ENCODE results near the gene CRABP1.
"Not testable (repeated sequence)": the region's sequence is repeated elsewhere in the genome, so short reads cannot be mapped to it uniquely, and the experiment has no call there.

Gene CRABP1

DNA sequence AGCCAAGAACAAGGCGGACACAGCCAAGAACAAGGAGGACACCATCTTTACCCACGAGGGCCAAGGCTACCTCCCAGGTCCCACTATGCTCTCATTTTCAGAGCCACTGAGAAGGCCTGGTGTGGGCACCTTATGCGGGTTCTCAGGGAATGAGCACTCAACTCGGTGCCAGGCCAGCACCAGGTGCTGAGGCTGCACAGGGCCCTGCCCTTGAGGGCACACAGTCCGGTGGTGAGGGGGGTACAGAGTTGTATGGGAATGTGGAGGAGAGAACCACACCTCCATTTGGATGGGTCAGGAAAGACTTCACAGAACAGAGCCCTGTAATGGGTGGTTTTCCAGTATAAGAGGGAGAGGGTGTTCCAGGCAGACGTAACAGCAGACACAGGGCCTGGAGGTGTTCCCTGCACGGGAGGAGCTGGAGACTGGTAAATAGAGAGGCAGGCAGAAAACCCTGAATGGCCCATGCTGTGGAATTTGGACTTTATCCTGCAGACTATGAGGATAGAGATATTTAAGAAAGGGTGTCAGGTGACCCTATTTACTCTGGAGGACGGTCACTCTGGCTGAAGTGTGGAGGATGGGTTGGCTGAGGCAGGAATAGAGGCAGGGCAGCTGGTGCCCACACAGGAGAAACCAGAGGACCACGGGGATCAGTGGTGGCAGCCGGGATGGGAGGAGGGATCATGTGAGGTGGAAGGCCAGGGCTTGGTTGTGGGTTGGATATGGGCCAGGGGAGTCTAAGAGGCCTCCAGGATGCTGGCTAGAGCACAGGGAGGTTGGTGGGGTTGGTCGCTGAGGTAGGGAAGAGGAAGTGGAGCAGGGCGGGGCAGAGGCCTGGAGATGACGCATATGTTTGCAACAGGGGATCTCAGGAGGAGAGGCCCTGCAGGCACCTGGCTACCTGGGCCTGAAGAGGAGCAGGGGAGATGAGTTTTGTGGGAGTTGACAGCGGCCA, 34.6 kb downstream of the CRABP1 start:
- no peak for DNase-seq (ENCODE audit: low read depth, low spot score)

DNA sequence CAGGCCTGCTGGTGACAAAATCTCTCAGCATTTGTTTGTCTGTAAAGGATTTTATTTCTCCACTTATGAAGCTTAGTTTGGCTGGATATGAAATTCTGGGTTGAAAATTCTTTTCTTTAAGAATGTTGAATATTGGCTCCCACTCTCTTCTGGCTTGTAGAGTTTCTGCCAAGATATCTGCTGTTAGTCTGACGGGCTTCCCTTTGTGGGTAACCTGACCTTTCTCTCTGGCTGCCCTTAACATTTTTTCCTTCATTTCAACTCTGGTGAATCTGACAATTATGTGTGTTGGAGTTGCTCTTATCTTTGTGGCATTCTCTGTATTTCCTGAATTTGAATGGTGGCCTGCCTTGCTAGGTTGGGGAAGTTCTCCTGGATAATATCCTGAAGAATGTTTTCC, 40.0 kb downstream of the CRABP1 start:
- not testable (repeated sequence) for DNase-seq (ENCODE audit: low read depth, low spot score)

DNA sequence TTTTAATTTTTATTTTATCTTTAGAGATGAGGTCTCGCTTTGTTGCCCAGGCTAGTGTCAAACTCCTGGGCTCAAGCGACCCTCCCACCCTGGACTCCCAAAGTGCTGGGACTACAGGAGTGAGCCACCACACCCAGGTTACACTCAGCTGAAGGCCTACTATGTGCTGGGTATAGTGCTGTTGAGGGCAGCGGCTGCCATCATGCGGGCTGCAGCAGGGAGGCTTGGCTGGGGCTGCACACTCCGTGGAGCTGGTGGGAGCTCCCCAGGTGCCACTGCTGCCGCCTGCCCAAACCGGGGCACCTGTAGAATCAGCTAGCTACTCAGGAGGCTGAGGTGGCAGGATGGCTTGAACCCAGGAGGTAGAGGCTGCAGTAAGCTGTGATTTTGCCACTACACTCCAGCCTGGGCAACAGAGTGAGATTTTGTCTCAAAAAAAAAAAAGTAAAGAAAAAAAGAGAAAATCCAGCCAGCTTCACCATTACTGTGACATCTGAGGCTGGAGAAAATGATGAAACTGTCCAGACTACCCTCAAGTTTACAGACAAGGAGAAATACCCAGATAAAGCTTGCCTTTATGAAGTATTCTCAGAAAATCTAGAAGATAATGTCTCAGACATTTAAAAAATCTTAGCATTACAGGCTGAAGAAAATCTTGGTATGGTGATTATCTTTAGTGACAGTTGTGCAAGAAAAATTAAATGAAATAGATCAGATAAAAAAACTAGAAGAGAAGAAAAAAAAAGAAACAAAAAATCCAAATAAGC, 42.1 kb downstream of the CRABP1 start:
- no peak for DNase-seq (ENCODE audit: low read depth, low spot score)

DNA sequence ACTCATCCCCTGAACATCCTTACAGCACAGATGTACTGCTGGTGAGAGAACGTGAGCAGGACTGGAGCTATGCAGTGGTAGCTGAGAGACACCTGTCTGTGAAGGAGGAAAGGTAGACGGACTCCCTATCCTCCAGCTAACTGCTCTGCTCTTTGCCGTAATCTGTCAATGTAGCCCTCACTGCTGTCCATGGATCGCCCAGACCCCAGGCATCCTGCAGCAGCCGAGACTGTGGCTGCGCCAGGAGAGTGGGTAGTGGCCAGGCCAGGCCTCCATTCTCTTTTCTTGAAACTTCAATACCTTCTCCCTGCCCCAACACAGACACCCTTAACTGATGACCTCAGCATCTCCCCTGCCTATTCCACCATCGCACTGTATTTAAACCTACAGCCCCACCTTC, 44.5 kb downstream of the CRABP1 start:
- no peak for DNase-seq (ENCODE audit: low read depth, low spot score)

DNA sequence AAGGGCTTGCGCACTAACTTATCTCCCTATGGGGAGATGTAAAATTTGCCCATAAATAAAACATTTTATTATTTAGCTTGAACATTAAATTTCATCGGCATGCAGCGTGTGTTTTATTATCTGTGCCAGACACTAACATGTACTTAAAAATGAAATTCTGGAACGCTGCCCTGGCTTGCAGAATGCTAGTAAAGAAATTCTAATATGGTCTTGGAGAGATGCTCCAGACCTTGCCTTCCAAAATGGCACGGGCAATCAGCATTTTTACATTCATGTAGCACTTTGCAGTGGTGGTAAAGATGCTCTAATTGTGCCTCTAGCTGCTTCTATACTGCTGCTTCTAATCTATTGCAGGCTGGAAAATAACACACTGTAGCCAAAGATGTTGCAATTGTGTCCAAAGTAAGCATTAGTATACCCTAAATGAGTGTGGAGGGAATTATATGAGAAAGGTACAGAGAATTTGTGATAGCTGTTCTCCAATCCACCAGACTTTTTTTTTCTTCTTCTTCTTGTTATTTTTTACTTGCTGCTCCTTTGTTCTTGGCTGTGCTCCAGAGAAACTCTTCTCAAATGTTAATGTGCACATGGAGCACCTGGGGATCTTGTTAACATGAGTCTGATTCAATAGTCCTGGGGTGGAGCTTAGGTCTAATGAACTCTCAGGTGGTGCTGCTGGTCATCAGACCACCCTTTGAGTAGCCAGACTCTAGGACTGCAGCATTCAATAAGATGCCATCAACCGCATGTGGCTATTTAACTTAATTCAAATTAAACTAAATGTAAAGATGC, 47.3 kb downstream of the CRABP1 start:
- no peak for DNase-seq (ENCODE audit: low read depth, low spot score)

DNA sequence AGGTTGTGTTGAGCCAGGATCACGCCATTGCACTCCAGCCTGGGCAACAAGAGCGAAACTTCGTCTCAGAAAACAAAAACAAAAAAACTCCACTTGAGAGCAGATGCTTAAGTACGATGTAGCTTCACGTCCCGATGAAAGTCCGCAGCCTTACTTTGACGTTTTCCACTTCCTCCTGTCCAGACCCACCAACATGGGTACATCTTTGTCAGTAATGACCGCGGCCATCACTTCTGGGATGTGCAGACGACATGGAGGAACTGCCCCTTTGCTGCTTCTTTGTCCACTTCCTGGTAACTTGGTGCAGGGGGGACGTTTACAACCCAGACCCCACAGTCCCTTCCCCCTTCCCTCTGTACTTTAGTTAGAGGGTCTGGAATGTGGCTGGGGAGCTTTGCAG, 48.7 kb downstream of the CRABP1 start:
- DNase-seq (ENCODE audit: low read depth, low spot score): no peak

DNA sequence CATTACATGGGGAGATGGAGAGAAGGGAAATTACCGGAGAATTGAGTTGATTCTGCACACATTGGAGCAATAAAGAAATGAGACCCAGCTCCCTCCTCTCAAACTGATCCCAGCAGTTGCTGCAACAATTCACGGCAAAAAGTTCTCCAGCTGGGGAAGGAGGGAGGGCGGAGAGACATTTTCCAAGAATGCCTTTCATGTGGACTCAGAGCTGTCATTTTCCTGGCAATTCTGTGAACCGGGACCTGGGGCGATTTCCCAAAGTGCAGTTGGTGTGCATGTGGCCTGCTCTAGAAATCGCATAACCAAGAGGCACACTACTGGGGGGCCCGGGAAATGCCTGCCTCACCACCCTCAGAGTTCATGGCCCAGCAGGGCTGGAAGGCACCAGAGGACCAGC, 49.2 kb downstream of the CRABP1 start:
- DNase-seq (ENCODE audit: low read depth, low spot score): no peak

DNA sequence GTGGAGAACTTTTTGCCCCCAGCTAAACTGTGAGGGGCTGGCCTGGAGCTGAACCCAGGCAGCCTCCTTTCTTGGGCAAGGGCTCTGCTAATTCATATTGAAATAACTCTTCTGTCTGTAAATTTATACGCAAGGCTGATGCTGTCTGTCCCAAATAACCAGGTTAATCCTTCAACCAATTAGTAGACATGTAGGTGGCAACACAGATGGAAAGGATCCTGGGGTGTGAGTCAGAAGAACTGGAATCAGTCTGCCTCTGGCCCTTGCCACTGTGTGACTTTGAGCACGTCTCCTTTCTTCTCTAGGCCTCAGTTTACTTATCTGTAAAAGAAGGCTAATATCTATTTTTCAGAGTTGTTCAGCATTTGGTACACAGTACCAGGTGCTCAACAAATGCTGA, 49.6 kb downstream of the CRABP1 start:
- no peak for DNase-seq (ENCODE audit: low read depth, low spot score)

DNA sequence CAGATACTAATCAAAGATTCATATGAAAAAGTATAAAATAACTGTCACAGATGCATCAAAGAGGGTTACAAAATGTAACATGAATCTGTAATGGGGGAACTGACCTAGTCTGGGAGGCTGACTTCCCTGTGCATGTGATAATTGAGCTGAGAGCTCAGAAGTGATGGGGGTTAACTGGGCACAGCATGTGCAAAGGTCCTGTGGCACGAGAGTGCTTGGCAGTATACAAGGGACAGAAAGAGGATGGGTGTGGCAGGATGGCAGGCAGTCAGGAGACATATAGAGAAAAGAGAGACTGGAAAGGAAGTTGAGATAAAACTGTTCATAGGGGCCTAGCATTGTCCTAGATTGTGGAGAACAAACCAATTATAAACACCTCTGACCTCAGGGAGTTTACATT, 50.1 kb downstream of the CRABP1 start:
- no peak for DNase-seq (ENCODE audit: low read depth, low spot score)

DNA sequence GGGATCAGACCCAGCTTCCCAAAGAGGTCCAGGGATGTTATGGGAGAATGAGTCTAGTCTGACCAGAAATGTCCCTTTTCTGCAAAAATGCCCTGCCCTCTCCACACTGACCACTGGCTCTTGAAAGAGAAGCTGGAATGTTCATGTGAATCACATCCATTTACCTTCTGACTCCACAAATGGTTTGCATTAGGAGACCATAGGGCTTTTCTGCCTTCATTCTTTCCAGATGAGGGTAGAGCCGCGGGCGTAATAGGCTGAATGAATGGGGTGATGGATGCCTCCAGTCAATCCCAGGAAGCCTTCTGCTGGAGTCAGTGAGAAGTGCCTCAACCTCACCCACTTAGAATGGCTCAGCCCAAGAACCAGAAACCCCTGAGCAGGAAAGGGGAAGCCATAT, 50.7 kb downstream of the CRABP1 start:
- no peak for DNase-seq (ENCODE audit: low read depth, low spot score)

DNA sequence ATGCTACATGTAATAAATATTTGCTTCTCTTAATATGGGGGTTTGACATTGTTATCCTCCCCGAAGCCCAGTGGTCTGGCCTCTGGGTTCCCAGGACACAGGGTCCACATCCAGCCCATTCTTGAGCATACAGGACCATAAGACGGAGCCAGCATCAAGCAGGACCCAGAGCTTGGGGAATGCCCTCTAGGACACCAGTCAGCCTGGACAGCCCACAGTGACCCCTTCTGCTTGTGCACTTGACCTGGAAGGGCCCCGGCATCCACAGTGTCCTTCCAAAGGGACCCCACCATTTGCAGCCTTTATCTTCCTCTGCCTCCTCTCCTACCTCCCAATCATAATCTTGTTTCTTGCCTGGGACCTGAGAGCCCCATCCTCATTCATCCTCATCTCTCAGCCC, 51.6 kb downstream of the CRABP1 start:
- DNase-seq (ENCODE audit: low read depth, low spot score): no peak

DNA sequence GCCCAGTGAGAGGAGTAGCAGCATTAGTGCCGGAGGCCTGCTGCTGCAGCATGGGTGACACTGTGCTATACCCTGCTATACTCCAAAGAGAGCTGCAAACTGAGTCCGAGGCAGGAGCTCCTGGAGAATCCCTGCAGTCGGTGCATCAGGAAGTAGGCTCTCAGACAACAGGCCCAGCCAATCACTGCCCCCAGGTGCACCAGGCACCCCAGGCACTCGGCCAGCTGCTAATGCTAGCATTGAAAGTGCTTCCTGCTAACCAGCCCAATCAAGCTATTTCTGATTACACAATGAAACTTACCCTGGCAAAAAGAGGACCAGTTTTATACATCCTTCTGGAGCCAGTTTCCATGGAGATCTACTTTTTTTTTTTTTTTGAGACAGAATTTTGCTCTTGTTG, 52.3 kb downstream of the CRABP1 start:
- DNase-seq (ENCODE audit: low read depth, low spot score): no peak

DNA sequence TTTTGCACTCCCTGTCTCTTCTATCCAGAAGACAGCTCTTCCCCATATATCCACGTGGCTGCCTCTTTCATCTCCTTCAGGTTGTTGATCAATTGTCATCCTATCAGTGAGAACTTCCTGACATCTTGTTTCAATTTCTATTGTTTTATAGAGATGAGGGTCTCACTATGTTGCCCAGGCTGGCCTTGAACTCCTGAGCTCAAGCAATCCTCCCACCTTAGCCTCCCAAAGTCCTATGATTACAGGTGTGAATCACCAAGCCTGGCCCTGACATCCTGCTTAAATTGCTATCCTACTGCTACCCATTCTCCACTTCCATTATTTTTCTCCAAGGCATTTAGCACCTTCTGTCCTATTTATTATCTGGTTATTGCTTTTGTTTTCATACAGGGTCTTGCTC, 53.0 kb downstream of the CRABP1 start:
- DNase-seq (ENCODE audit: low read depth, low spot score): no peak

DNA sequence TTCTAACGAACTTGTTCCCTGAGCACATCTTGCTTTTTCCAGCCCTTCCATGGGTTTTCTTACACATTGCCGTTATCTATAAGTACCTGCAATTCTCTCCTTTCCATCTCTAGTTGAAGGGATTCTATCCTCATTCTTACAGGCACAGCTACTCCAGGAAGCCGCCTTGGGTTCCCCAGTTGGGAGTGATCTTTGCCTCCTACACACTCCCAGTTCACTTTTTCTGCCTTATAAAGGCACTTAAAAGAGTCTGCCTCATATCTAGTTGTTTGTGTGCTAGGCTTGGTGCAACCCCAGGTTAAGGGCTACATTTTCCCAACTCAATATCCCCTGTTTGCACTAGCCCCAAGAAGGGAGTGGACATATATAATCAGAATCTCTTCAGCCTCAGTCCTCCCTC, 53.9 kb downstream of the CRABP1 start:
- DNase-seq (ENCODE audit: low read depth, low spot score): no peak

DNA sequence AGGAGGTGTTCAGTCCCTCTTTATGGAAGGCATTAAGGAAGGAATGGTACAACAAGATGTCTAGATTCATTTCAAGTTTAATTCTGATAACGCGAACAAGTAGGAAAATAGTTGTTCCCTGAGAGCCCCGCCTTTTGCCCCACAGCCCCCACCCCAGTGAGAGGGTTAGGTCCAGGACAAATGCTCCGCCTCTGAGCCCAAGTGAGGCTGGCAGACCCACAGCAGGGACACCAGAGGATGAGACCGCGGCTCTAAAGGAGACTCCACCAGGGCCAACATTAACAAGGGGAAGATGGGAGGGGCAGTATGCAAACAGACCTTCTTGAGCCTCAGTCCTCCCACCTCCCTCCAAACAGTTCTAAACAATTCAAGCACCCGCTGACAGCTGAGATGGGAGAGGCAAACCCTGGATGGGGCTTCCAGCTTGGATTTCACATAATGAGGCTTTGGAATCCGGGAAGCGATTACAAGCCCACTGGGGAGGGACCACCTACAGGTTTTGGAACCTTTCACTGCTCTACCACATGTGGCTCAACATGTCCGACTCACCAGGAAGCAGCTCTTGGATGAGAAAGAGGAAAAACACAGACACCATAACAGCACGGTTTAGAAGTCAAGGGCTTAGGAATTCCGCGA, 54.9 kb downstream of the CRABP1 start:
- DNase-seq (ENCODE audit: low read depth, low spot score): no peak

DNA sequence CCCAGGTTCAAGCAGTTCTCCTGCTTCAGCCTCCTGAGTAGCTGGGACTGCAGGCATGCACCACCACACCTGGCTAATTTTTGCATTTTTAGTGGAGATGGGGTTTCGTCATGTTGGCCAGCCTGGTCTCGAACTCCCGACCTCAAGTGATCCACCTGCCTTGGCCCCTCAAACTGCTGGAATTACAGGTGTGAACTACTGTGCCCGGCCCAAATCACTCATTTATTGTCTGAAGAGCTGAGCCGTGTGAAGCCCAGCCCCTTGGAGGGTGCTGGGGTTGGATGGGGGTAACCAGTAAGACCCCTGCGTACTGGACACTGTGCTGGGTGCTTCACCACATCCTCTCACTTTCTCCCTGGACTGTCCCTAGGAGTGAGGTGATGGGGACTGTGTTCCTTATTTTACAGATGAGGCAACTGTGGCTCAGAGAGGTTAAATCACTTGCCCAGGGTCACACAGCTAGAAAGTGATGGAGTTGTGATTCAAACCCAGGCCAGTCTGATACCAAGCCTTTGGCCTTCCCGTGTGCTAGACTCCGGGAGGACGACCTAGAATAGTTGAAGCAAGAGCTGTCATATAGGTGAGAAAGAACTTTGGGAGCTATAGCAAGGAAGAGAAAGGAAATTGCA, 56.1 kb downstream of the CRABP1 start:
- no peak for DNase-seq (ENCODE audit: low read depth, low spot score)

DNA sequence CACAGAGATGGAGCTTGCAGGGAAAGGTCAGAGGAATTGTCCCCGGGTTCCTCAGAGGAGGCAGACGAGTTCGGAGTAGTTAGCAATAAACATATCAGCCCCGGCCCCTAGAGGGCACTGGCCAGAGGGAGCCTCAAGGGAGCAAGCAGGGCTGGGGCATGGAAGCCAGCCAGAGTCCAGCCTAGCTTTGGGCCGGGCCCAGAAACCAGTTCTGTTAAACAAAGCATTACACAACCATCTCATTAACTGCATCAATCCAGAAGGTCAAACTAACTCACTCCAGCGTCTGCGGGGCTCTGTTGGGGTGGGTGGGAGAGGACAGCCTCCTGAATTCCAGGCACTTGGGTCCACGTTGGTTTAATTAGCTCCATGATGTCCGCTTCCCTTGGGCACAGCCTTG, 56.8 kb downstream of the CRABP1 start:
- no peak for DNase-seq (ENCODE audit: low read depth, low spot score)

DNA sequence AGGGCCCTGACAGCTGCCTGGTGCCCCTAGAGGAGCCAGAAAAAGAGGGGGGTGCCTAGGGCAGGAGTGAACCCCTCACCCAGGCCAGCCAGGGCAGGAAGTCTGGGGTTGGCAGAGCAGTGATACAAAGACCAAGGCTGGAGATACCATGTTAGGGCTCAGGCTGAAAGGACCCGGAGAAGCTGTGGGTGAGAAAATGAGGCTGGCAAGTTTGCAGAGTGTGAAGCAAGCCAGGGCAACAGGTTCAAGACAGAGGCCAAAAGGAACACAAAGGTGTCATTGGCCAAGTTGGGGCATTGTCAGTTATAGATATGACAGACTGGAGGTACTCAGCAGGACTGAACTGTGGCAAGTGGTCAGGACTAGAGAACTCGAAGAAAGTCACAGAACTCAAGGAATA, 57.2 kb downstream of the CRABP1 start:
- DNase-seq (ENCODE audit: low read depth, low spot score): no peak

Measured in activated CD4-positive, CD25-positive, alpha-beta regulatory T cell treated with anti-CD3 and anti-CD28 coated beads, Interleukin-2, amount 50 U/mL, for 16 hours (primary cell).